Fibroblast of skin of right quadriceps (primary cell): Measurements from ENCODE around the gene VSIR.

Source experiments
- DNase-seq: peaks from one replicate; pipeline ENCODE4 v3.0.0-alpha.2; 2013

Gene VSIR

GRCh38 chr10:71746344-71747037 is 26.8 kb downstream of the VSIR start:
- no peak for DNase-seq

- DNase-seq, result no peak
These were observed 27.6 kb downstream of the VSIR start for GRCh38 chr10:71745664-71746250.

- DNase-seq, result no peak
These were observed 28.2 kb downstream of the VSIR start for GRCh38 chr10:71744897-71745663.

GRCh38 chr10:71743866-71744265 is 29.5 kb downstream of the VSIR start:
- no peak for DNase-seq

GRCh38 chr10:71743089-71743838 is 30.1 kb downstream of the VSIR start:
- no peak for DNase-seq

GRCh38 chr10:71742301-71743088 is 30.8 kb downstream of the VSIR start:
- DNase-seq, result no peak

- no peak for DNase-seq
These were observed 31.6 kb downstream of the VSIR start for GRCh38 chr10:71741671-71742070.

- no peak for DNase-seq
These were observed 32.3 kb downstream of the VSIR start for GRCh38 chr10:71741029-71741428.

GRCh38 chr10:71740069-71740653 is 33.2 kb downstream of the VSIR start:
- DNase-seq, result peak; percentile 23

- DNase-seq, result no peak
These were observed 33.9 kb downstream of the VSIR start for GRCh38 chr10:71739358-71739900.

GRCh38 chr10:71737834-71738197 is 35.5 kb downstream of the VSIR start:
- peak; percentile 14 for DNase-seq

- no peak for DNase-seq
These were observed 36.1 kb downstream of the VSIR start for GRCh38 chr10:71737001-71737833.

GRCh38 chr10:71736570-71736952 is 36.8 kb downstream of the VSIR start:
- no peak for DNase-seq

- no peak for DNase-seq
These were observed 37.4 kb downstream of the VSIR start for GRCh38 chr10:71735709-71736569.

- DNase-seq, result no peak
These were observed 38.5 kb downstream of the VSIR start for GRCh38 chr10:71734797-71735196.

GRCh38 chr10:71731791-71732190 is 41.5 kb downstream of the VSIR start:
- no peak for DNase-seq

- DNase-seq, result no peak
These were observed 44.1 kb downstream of the VSIR start for GRCh38 chr10:71729161-71729636.

GRCh38 chr10:71727738-71728737 is 45.3 kb downstream of the VSIR start:
- DNase-seq, result no peak
